Stimulated activated CD4-positive, alpha-beta T cell treated with anti-CD3 and anti-CD28 coated beads, Interleukin-4, amount 100 ng/mL, for 24 hours (primary cell): ENCODE results near the gene MOXD1.

ENCODE experiments used
- DNase-seq: peaks from one replicate; pipeline ENCODE4 v3.0.0-alpha.2; 2020

MOXD1 gene

GRCh38 chr6:132400883-132401617 is at the start of gene MOXD1:
TSS of gene MOXD1 (minus strand) at chr6:132401475. CDS start at chr6:132401426, 49 bp downstream.
- DNase-seq = no peak

GRCh38 chr6:132446855-132447241 is 45.6 kb upstream of the MOXD1 start:
- DNase-seq = no peak

GRCh38 chr6:132446141-132446854 is 45.0 kb upstream of the MOXD1 start:
- no peak for DNase-seq

GRCh38 chr6:132445201-132445951 is 44.1 kb upstream of the MOXD1 start:
- DNase-seq = no peak

GRCh38 chr6:132443206-132443605 is 41.9 kb upstream of the MOXD1 start:
- no peak for DNase-seq

GRCh38 chr6:132430110-132430509 is 28.8 kb upstream of the MOXD1 start:
- no peak for DNase-seq

GRCh38 chr6:132425176-132425575 is 23.9 kb upstream of the MOXD1 start:
- DNase-seq = no peak

- DNase-seq = no peak
Measured at GRCh38 chr6:132423839-132424238, 22.6 kb upstream of the MOXD1 start.

- DNase-seq = no peak
Measured at GRCh38 chr6:132418235-132418965, 17.1 kb upstream of the MOXD1 start.

- DNase-seq = no peak
Measured at GRCh38 chr6:132414761-132415160, 13.5 kb upstream of the MOXD1 start.

- DNase-seq = no peak
Measured at GRCh38 chr6:132414322-132414721, 13.0 kb upstream of the MOXD1 start.

GRCh38 chr6:132413499-132413802 is 12.2 kb upstream of the MOXD1 start:
- DNase-seq = no peak

GRCh38 chr6:132412656-132413498 is 11.6 kb upstream of the MOXD1 start:
- DNase-seq = no peak

- no peak for DNase-seq
Measured at GRCh38 chr6:132411296-132411695, 10.0 kb upstream of the MOXD1 start.

- no peak for DNase-seq
Measured at GRCh38 chr6:132410830-132411229, 9.6 kb upstream of the MOXD1 start.

GRCh38 chr6:132405143-132405915 is 4.1 kb upstream of the MOXD1 start:
- DNase-seq = no peak

GRCh38 chr6:132404736-132405135 is 3.5 kb upstream of the MOXD1 start:
- DNase-seq = no peak

- DNase-seq = no peak
Measured at GRCh38 chr6:132404330-132404729, 3.1 kb upstream of the MOXD1 start.

- no peak for DNase-seq
Measured at GRCh38 chr6:132401618-132402285, 477 bp upstream of the MOXD1 start.

GRCh38 chr6:132400555-132400882 is 756 bp downstream of the MOXD1 start:
- no peak for DNase-seq
